PFSK-1 (cell line): ENCODE measurements around the gene OPCML.

Experiments used
- FOXP2 ChIP-seq: optimal IDR thresholded peaks from 2 replicates; pipeline ENCODE3; 2011; ENCODE audit warnings: borderline replicate concordance, control low read depth, inconsistent platforms; ENCODE audit not compliant: insufficient read depth; ENCODE audit errors: extremely low read length, extremely low read depth
- POLR2AphosphoS5 ChIP-seq: IDR thresholded peaks from 2 replicates; pipeline ENCODE4 v1.6.1; 2012; ENCODE audit warnings: low read depth, mild to moderate bottlenecking, control low read depth, low read length, moderate library complexity
- SIN3A ChIP-seq: IDR thresholded peaks from 2 replicates; pipeline ENCODE4 v1.6.1; 2012; ENCODE audit warnings: mild to moderate bottlenecking, low read length, moderate library complexity, borderline replicate concordance; ENCODE audit not compliant: insufficient read depth
- TAF1 ChIP-seq: IDR thresholded peaks from 2 replicates; pipeline ENCODE4 v1.6.1; 2012; ENCODE audit warnings: low read length, control low read depth, borderline replicate concordance; ENCODE audit not compliant: insufficient read depth

- TF ChIP-seq POLR2AphosphoS5 (no peak), FOXP2 (no peak), TAF1 (no peak), SIN3A (no peak)
Observed at GRCh38 chr11:132535830-132536229, 996.5 kb downstream of the OPCML start.
